Sigmoid colon (tissue), 4 donors: Measurements from ENCODE around the gene IL16.

Experiments used
- EP300 ChIP-seq, 4 donors: sonication (generic); formaldehyde crosslinking; IDR thresholded peaks; one replicate each; pipeline ENCODE4 v1.6.1; 2017; ENCODE audit warnings: antibody characterized with exemption in 4 of 4
- POLR2A ChIP-seq, 2 donors: fragments of 450-650 bp; IDR thresholded peaks; one replicate each; pipeline ENCODE4 v1.6.1; 2016; ENCODE audit warnings: antibody characterized with exemption in 2 of 2, mild to moderate bottlenecking in 2 of 2, moderate library complexity in 2 of 2
- TF ChIP-seq, protein P1 (sequence below), 4 experiments: fragments of 450-650 bp in 3 of 4; fragments of 200-600 bp in 1 of 4; IDR thresholded peaks; one replicate each; pipeline ENCODE4 v1.5.1; 2016 to 2019; ENCODE audit warnings: antibody characterized with exemption in 4 of 4, mild to moderate bottlenecking in 3 of 4, moderate library complexity in 2 of 4

DNA sequence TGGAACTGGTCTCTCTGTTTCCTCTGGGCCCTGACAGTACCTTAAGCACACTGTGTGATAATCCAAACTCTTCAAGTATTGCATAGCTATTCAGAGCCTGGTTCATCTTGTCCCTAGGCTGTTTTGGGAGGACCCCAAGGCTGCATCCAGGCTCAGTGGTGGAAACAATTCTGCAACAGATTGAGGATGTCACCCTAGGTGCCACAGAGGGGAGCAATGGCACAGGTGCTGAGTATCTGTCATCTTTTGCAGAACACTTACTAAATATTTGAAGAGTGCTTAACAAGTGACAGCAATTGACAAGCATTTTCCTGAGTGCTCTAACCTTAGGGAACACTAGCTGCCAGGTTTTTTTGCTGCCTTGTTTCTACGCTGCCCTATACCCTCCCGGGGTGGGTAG lies 99.5 kb downstream of the IL16 start:
- TF ChIP-seq, protein P1, sequence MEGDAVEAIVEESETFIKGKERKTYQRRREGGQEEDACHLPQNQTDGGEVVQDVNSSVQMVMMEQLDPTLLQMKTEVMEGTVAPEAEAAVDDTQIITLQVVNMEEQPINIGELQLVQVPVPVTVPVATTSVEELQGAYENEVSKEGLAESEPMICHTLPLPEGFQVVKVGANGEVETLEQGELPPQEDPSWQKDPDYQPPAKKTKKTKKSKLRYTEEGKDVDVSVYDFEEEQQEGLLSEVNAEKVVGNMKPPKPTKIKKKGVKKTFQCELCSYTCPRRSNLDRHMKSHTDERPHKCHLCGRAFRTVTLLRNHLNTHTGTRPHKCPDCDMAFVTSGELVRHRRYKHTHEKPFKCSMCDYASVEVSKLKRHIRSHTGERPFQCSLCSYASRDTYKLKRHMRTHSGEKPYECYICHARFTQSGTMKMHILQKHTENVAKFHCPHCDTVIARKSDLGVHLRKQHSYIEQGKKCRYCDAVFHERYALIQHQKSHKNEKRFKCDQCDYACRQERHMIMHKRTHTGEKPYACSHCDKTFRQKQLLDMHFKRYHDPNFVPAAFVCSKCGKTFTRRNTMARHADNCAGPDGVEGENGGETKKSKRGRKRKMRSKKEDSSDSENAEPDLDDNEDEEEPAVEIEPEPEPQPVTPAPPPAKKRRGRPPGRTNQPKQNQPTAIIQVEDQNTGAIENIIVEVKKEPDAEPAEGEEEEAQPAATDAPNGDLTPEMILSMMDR (IDR thresholded peaks at IDR 0.05): no peak
- TF ChIP-seq EP300 (IDR thresholded peaks at IDR 0.05) (no peak), POLR2A (IDR thresholded peaks at IDR 0.05) (no peak)
